Measurements from ENCODE around the gene NEUROD4. TPM values are rescaled to one million over a fixed set of nuclear protein-coding genes. Genes with fewer than 3 reads are reported as not detected.
"Not testable (repeated sequence)": the region's sequence is repeated elsewhere in the genome, so short reads cannot be mapped to it uniquely, and the experiment has no call there.

Gene NEUROD4, protein sequence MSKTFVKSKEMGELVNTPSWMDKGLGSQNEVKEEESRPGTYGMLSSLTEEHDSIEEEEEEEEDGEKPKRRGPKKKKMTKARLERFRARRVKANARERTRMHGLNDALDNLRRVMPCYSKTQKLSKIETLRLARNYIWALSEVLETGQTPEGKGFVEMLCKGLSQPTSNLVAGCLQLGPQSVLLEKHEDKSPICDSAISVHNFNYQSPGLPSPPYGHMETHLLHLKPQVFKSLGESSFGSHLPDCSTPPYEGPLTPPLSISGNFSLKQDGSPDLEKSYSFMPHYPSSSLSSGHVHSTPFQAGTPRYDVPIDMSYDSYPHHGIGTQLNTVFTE
- total RNA-seq = not detected

DNA sequence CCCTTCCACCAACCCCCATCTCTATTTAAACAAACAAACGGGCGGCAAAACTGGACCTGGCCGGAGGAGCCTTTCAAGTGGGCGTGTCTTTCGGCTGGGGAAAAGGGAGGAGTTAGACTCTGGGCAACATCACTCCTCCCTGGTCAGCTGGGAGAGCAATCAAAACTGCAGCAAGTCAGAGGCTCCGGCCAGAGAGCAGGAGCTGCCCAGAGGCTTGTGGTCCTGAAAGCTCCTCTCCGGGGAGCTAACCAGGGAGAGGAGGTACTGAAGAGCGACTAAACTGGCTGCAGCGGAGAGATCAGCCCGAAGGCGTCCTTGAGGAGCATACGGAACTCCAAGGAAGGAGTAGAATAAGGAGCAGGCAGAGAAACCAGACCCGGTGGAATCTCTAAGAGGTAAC is at the start of gene NEUROD4:
NEUROD4 (plus strand) TSS at position 191 of the 400 bp plus-strand sequence. CDS start 6,466 bp downstream, outside the sequence.
- no peak for DNase-seq

DNA sequence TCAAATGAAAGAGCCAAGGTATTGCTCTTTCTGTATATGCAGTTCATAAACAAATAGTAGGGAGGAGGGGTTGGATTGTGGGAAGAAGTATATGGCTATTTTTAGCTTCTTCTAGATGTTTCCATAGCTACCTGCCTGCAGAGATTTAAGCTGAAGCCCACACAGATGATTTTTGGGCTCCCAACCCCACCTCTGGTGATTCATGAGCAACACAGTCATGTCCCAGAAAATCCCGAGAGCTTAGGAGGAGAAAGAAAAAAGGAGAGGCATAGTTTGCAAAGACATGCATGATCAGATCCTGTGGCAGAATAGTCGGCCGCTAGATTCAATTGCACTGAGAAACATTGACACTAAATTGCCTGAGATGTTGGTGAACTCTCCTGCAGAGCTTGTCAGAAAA is 49.0 kb upstream of the NEUROD4 start:
- DNase-seq = no peak

DNA sequence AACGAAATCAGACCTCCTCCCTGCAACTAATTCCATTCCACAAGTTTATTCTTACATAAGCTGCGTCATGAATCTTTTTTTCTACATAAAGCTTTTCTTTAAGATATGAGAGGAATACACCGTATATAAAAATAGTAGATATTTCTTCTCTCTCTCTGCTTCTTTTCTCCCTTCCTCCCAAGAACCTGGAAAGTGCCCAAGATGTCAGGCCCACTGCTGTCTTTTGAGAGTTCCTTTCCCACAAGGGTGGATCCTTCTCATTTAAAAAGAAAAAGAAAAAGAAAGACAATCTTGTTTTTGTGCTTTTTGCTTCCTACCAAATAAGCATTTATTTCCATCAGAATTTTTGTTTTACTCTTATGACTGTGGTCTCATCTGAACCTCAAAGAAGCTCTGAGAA is 46.2 kb upstream of the NEUROD4 start:
- no peak for DNase-seq

DNA sequence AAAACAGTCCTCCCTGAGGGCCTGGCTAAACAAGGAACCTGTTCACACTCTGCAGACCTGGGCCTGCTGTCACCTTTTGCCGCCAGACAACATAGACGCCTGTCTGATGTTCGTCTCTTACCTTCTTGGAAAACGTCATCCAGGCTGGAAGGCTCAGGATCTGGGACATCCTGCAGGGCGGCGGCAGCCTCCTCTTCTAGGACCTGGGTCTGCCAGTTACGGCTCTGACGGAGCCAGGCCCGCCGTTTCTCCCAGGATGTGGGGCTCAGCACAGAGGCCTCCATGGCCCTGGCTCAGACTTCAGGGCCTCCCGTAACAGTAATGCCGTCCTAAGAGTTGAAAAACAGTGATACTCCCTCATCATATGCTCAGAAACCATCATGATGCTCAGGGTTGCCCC is 45.5 kb upstream of the NEUROD4 start:
- DNase-seq = no peak

DNA sequence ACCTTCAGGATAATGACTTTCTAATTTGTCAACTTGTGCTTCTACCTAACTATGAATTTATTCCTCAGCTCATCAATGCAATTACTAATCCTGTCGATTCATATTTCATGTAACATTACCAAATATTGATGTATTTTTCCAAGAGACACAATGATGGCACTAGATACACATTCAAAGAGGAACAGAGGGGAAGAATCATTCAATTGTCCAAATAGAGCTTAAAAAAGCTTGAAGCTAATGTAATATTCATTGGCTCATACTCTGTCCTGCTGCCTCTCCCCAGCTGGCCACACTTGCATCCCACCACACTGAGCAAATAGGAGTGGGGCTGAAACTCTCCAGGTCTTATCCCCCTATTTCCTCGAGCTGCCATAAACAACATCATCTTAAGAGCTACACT is 44.5 kb upstream of the NEUROD4 start:
- no peak for DNase-seq

DNA sequence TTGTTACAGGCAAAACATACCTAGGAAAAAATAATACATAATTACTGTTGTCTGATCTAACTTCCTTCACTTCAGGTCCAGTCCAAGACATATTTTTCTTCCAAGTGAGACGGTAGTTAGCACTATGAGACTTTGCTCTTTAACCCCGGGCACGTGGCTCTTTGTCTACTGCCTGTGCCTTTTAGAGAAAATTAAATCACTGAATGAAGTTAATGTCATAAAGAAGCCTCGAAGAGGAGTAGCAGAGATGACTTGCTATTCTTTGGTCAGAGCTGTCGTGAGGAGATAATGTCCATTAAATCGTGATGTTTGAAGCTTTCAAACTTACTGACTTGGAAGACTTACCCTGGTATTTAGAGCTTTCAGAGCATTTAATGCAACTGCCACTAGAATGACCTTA is 43.9 kb upstream of the NEUROD4 start:
- DNase-seq = no peak

DNA sequence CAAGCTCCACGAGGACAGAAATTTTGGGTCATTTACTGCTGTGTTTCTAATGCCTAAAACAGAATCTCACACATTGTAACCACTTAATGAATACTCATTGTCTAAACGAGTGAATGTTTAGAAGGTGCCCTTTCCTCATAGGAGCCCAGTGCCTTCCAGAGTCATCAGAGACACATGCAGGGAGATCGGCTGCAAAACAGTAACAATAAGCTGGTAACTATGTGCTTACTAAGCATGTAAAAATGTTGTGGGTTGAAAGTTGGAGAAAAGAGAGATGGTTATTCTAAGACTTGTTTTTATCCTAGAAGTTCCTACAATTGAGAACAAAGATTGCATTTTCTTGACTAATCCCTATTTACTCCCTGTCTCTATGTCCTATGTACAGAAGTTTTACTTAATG is 42.6 kb upstream of the NEUROD4 start:
- DNase-seq = no peak

DNA sequence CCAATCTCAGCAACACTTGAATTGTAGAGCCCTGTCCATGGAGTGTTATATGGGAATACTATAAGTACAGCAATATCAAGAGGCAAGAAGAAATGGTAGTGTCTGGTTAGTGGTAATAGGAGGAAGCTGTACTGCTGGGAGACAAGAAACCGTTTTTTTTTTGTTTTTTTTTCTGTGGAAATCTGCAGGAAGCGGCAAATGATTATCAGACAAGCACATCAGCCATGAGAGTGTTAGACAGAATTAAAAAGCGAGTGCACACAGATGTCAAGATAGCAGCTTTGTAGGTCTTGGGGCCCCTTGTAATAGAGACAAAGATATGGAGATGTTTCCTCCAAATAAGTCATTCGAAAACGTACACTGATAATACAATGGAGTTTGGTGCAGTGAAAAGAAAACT is 41.9 kb upstream of the NEUROD4 start:
- no peak for DNase-seq

DNA sequence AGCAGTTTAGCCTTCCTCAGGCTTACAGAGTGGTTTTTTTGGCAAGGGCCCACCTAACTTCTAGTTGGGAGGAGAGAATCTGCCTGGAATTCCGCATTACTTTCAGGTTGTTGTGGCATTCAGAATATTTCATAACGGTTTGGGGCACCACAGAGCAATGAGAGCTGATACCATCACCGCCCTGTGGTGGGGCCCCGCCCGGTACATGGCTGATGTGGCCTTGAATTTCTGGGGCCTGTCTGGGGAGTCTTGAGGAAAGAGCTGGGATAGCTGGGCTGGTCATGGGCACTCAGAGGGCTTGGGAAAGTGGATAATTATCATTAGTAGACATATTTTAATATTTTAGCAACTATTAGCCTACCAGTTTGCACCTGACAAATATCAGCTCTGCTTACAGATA is 39.4 kb upstream of the NEUROD4 start:
- DNase-seq = no peak

DNA sequence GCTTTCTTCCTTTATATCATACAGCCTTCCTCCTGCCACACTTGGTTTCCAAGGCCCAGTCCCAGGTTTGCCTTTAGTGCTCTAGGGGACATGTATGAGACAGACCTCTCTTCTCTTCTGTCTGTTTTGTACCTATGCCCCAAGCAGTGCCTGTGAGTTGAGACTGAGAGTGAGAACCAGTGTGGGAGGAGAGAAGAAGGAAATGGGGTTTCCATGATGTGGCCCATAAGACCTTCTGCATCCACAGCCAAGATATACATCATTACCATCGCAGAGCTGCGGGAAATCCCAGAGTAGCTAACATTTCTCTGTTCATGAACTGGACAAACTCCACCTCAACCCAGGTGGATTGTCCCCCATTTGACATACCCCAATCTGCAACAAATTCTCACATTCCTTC is 38.0 kb upstream of the NEUROD4 start:
- DNase-seq = no peak

DNA sequence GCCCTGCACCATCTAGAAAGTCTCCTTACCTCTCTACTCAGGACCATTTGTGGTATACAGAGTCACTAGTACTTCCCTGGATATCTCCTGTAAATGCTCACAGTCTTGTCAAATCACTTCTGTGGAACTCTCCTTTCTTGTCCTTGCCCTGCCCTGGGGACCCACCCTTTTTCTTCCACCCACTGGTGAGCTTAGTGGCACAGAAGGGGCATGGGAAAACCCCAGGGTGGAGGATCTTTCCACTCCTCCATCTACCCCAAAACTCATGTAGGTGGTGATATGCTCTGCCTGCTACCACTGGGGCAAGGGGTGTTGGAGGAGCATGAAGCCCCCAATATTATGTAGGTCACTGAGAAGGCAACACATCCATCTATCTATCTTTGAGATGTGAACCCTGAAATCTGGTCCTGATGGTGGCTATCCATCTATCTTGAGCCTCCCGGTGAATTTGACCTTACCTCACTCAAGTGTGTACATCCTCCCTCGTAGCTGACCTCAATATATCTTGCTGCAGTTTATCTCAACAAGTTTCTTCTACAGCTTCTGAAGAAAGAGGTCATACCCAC is 36.2 kb upstream of the NEUROD4 start:
- DNase-seq = no peak

DNA sequence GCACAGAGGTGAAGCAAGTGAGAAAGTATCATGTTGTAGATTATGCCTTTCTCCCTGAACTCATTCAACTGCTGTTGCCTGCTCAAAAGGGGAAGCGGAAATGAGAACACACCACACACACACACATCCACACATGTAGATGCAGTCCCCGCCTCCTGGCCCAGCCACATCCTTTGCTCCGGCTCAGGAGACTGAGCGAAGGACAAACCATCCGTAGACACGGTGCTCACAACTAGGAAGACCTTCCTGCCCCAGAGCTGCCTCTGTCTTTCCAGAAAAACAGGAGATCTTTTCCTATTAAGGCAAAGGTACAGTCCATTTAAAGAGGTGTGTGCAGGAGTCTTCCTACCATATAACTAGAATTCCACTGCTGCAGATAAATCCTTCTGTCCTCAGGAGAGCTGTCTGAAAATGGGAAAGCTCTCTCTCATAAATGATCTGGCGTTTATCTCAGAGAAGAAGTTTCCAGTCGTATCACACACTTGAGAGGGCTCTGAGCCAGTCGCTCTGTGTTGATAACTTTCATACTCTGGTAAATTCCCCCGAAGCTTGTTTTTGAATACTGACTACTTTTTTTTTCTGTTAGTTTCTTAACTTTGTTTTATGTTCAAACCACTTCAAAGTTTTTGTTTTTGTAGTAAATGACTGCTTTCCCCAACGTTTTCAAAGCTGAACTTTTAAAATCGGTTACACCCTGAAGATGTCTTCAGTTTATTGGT is 35.0 kb upstream of the NEUROD4 start, which contains the start of gene TESPA1:
TESPA1 (minus strand) TSS at position 105 of the 719 bp plus-strand sequence. CDS start 10,200 bp downstream, outside the sequence.
- DNase-seq = no peak

DNA sequence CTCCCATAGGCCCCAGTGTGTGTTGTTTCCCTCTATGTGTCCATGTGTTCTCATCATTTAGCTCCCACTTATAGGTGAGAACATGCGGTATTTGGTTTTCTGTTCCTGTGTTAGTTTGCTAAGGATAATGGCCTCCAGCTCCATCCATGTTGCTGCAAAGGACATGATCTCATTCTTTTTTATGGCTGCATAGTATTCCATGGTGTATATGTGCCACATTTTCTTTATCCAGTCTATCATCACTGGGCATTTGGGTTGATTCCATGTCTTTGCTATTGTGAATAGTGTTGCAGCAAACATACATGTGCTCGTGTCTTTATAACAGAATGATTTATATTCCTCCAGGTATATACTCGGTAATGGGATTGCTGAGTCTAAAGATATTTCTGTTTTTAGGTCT is 33.0 kb upstream of the NEUROD4 start:
- DNase-seq = not testable (repeated sequence)

DNA sequence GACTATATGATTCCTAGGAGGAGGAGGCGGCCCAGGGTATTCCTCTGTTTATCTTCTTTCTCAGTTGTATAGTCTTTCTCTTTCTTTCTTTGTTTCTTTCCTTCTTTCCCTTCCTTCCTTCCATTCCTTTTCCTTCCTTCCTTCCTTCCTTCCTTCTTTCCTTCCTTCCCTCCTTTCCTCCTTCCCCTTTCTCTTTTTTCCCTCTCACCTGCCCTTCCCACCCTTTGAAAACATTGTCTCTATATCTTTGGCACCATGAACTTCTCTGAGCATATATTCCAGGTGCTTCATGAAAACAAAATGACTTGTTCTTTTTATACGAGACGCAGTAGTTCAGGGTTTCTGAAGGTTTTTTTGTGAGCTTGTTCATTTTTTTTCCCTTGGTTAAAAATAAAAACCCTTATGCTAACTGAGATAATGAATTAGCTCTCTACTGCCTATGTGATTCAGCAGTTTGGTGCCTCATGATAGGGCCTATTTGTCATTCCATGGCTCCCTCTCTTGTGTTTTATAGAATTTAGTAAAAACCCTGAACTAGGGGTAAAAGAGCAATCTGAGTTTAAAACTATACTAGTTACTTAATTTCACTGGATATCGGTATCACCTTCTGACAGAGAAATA is 32.1 kb upstream of the NEUROD4 start:
- no peak for DNase-seq

DNA sequence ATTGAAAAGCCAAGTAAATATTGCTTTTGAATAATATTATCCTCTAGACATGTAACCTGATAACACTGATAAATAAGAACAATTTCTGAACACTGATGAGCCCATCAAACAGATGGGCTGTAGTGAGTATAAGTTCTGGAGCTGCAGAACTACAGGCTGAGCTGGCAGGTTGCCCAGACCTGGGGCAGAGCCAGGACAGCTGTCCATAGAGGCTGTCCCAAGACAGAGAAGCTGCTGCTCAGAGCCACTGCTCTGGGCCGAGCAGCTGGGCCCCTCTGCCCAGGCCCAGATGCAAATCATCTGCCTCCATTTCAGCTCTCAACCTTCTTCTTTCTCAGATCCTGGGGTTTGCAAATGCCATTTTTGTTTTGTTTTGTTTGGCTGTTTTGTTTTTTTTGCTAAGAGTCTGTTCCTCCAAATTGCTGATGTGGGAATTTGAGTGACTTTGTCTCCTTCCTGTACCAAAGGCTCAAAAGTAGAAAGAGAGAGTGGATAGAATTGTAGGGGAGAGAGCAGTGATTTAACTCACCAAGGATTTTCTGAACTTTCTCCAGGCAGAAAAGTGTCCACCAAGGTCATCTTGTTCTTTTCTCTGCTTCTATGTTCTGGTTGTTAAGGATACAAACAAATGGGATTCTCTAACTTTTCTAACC is 31.2 kb upstream of the NEUROD4 start:
- peak; percentile 17 for DNase-seq

DNA sequence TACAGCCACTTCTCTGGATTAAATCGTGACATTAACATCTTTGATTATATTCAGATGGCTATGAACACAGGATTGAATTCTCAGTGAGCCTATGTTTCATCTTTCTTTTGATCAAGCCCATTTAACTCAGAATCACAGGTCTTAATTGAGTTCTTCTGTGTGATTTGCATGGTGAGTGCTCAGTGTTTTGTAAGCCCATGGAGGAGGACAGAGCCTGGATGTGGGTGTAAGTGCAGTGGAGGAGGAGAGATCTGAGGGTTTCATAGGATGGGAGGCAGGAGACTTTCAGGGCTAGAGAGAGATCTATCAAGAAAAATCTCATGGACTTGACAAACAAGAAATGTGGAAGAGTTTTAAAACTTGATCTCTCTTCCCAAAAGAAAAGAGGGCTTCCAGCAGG is 29.9 kb upstream of the NEUROD4 start:
- no peak for DNase-seq

DNA sequence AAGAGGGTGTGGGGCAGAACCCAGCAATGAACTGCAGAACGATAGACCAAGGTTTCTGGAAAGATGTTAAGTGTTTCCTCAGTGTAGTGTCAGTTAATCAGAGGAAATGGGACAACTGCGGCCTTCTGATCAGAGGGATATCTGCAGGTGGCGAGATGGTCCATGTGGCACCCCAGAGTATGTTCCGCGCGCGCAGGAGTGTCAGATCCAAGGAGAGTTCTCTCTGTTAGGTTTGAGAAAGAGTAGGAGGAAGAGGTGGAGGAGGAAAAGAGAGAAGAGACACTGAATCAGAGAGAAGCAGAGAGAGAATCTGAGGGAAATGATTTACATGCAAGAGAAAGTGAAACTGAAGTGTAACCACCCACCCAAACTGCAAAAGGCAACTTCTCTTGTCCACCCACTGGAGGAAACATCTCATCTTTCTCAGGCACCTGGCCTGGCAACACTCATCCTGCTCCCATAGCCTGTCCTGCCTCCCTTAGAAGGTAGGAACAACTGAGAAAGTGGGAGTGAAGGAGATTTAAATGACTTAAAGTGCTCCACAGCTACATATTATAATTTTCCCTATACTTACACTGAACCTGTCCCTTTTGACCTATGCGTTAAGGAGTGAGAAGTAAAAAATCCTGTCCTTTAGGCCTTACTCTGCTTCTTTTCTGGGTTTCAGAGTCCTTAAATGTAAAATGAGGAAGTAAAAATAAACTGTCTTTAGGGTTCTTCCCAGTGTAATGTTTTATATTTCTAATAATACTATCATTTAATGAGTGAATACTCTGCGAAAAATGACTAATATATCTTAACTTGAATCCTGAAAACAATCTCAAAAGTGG is 28.4 kb upstream of the NEUROD4 start:
- no peak for DNase-seq

DNA sequence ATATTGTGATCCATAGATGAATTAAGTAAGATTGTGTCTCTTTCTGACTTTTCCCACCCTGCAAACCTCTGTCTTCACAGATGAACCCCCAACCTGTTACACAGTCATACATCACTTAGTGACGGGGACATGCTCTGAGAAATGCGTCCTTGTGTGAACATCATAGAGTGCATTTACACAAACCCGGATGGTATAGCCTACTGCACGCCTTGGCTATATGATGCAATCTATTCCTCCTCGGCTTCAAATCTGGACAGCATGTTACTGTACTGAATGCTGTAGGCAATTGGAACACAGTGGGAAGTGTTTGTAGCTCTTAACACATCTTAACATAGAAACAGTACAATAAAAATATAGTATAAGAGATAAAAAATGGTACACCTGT is 27.8 kb upstream of the NEUROD4 start:
- DNase-seq = no peak

DNA sequence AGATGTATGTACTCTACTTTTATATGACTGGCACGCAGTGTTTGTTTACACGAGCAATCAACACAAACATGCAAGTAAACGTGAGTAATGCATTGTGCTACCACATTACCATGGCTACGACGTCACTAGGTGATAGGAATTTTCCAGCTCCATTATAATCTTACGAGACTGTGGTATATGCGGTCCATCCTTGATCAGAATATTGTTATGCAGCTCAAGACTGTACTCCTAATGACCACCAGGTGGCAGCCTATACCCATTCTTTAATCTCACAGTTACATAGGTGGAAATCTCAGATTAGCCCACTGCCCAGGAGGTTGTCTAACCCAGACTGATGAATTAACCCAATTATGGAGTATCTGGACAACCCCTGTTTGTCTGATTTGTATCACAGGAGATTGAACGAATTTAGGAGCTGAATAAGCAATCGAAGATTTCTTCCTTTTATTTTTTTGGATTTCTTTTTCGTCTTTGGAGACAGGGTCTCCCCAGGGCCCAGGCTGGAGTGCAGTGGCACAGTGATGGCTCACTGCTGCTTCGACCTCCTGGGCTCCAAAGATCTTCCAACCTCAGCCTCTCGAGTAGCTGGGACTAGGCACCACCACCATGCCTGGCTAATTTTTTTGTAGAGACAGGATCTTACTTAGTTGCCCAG is 26.5 kb upstream of the NEUROD4 start:
- peak; percentile 45 for DNase-seq

DNA sequence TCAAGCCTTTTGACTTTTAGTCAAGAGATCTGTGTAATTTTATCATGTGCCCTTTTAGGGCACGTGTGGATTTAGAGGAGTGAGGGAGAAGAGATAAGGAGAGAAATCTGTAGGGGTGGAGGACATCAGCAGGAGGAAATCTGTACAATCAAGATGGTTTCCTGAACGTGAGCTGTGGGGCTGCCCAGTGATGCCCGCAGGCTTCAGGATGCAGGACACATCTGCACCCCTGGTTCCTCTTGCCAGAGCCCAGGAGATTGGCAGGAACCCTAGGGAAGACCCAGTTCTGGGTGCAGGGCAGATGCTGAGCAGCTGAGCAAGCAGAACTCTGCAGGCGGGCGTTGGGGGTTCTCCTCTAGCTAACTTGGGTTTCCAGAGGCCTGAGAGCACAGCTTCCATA is 23.6 kb upstream of the NEUROD4 start:
- DNase-seq = no peak

DNA sequence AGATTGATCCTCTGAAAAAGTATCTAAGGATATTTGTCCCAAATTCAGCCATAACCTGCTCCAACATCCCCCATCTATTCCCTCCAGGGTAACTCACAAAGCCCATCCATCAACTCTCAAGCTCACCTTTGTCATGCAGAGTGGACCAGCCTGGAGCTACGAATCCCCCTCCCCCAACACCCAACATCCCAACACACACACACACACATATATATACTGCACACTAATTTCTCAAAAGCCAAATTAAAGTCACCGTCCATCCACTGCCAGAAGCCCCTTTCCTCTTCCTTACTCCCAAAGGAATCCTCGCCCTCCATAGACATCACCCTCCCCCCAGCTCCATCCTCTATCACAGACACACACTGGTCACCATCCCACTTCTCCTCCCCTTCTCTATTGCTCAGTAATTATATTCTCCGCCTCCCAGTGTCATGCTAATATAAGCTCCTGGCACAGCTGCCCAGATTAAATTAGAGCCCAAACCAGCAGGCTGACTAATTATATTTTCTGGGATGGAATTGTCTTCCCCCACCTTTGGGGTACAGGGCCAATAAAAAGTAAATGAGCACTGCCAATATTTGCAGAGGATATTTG is 21.7 kb upstream of the NEUROD4 start:
- DNase-seq = no peak
